ENCODE measurements around the gene TRIM8.

Gene TRIM8

GRCh38 chr10:102616066-102616770, 28.1 kb upstream of the TRIM8 start:
- DNase-seq = no peak

- no peak for DNase-seq
Observed at GRCh38 chr10:102617041-102617440, 27.2 kb upstream of the TRIM8 start.

DNA sequence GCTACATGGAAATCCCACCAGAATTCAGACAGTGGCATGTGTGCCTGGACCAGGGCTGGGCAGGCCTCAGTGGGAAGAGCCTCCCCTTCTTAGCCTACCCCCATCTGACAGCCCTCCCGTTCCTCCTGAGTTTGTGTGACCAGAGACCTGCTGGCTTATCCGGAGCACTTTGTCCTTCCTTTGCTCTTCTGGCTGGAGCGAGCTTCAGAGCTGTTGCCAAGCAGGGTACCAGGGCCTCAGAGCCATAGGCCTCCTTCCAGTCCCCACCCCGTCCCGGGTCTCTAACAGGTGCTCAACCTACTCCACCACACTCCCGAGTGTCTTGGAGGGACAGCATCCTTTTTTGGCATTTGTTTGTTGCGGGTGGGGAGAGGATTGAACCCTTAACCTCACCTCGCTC, 26.5 kb upstream of the TRIM8 start:
- no peak for DNase-seq

DNA sequence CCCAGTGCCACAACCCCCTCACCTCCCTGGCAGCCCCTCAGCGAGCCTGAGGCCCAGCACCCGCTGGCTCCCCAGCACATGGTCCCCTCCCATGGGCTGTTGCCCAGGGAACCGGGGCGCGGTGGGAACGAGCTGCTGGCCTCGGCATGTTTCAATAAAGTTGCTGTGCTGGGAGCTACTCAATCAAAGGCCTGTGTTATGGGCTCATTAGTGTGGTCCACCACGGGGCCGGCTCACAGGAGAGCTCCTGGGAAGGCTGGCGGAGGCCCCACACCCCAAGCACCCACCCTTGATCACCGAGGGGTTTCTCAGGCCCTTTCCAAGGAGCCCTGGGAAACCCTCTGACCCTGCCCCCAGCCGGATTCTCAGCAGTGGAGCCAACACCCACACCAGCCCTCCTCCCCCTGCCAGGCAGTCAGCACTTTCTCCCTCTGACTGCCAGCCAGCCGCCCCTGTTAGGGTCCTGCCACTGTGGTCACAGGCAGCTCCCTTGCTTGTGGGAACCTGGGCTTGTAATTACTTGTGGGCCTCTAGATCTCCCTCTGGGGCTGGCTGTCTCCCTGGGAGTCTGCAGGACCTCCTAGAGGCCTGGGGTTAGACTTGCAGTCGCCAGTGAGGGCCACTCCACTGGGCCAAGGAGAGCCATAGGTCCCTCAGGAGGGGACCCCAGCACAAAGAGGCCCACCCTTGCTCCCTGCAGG, 24.8 kb upstream of the TRIM8 start:
- no peak for DNase-seq

GRCh38 chr10:102620138-102620590, 24.1 kb upstream of the TRIM8 start:
- no peak for DNase-seq

DNA sequence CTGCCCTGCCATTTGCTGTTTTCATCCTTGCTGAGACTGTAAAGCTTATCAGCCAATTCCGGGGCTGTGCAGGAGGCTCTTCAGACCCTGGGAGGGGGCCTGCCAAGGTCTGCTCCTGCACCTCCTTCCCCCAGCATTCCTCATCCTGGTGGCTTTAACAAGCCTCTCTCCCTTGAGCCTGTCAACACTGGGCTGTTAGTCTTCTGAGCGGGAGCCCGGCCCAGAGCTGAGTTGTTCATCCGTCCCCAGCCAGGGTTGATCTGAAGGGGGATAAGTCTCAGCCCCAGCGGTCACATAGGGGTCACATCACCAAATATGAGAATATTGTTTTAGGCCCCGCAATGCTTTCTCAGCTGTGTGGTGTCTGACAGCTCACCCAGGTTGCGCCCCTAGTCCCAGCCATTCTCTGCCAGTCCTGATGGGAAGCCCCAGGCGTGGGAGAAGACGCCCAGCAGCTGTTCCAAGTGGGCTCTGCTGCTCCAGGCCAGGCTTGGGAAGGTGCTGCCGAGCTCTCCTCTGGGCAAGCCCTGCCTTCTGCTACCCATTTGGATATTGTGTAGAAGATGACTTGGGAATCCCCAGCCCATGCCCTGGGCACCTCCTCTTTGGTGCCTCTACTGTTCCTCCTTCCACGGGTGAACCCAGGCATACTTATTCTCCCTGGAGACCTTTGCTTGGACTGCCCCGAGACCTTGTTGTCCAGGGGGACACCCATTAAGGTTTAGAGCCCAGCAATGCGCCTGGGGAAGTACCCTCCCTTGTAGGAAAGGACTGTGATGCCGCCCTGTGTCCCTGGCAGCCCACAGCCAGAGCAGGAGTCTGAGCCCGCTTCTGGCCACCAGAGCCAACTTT, 23.5 kb upstream of the TRIM8 start:
- DNase-seq = no peak

GRCh38 chr10:102621443-102622325, 22.6 kb upstream of the TRIM8 start:
- DNase-seq = no peak

DNA sequence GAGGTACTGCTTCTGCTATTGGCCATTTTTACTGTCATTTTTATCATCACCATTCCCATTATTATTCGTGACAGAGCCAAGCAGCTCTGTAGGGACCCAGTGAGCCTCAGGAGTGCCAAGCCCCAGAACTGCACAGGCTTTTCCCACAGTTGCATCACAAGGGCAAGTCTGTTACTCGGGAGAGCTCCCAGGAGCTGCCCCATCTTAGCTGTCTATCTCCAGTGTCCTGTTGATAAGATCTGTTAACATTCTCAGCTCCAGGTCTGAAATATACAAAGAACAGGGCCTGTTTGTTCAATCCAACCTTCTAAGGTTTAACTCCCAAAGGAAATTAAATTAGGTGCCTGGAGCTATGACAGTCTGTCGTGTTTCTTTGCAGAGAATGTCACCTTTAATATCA, 20.2 kb upstream of the TRIM8 start:
- no peak for DNase-seq

DNA sequence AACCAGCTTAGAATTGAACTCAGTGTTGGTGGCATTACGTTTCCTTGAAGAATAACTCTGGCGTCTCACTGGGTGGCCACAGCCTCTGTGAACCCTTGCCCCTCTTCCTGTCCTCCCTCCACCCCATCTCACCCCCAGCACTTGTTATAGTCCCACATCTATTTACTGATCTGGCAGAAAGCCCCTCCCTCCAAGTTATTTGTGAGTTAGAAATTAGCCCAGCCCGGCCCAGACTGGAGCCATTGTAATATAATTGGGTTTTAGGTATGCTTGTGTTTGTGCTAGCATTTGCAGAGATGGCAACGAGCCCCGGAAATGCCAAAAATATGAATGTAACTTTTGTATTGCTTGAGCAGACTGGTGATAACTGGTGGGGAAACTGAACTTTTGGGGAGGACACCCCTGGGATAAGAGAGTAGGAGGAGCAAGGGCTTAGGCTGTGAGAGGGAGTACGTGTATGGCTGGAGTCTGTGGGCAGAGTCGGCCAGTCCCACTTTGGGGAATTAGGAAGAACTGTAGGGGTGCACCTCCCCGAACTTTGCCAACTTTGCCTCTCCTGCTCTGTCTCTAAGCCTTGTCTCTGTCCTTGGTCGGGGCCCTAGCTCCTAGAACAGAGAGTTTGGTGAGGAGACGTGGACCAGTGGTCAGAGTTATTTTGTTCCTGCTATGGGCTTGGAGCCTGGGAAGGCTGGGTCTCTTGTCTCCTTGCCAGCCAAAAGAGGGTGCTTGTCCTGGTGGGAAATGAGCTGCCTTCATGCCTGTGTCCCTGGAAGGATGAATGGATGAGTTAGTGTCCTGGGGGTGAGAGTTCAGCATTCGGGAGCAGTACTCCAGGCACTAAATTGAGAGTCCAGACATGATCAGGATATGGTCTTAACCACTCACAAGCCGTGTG, 19.3 kb upstream of the TRIM8 start:
- DNase-seq = no peak

DNA sequence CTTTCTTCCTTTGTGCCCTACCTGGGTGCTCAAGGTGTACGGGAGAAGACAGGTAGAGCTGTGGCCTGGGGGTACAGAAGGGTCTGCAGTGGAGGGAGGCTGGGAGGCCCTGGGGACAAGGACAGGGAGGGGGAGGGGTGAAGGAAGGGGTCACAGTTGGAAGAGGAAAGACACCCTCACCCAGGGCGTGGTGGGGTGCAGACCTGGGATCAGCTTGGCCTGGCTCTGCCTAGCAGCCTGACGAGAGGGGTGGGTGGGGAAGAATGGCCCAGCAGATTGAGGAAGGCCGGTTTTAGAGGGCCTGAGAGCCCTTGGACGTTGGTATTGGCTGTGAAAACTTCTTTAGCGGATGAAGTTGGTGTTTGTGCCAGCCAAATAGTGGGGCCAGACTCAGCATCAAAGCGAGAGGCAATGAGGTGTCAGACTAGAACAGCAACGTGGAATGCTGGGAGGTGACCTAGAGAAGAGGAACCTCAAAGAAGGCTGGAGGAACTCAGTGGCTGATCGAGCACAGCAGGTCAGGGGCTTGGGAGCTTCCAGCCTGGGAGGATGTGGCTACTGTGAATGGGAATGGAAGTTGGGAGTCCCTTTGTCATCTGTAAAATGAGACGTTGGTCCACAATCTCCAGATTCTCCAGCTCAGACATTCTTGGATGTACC, 18.1 kb upstream of the TRIM8 start:
- DNase-seq = no peak

DNA sequence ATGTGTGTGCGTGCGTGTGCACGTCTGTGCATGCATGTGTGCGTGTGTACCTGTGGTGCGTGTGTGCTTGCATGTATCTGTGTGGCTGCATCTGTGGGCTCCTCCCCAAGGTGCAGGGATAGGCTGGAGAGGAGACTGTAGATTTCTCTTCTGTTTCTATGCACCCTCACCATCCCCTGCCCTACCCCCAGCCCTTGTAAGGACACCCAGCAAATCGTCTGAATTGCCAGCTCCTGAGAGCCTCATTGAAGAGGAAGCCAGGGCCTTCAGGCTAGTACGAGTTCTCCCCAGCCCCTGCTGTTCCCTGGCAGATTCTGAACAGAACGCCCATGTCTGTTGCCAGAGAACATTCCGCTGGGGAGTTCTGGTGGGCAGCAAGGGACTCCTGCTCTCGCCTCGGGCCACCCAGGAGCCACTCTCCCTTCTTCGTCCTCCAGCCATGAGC, 17.0 kb upstream of the TRIM8 start:
- no peak for DNase-seq

DNA sequence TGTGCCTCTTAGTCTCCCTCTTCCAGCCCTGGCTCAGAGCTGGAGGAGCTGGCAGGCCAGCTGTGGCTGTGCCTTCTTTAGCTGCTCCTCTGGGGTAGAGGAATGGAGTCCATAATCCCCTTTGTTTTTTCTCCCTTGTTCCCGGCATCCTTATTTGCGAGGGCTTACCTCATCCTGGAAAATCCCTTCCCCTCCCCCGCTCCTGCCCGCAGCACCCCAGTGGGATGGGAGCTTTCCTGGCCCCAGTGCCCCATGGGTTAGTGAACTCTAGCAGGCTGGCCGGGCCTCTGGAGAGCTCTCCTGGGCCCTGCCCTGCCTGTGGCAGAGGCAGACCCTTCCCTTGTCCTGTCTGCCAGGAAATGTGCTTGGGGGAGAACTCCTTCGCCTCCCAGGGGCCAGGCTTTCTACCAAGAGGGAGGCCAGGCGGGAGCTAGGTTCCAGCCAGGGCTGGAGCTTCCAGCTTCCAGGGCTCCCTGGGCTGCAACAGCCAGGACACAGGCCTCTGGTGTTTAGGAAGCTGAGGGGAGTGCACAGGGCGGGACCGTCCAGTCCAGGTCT, 16.5 kb upstream of the TRIM8 start:
- no peak for DNase-seq

- no peak for DNase-seq
Observed at GRCh38 chr10:102628451-102628911, 15.8 kb upstream of the TRIM8 start.

DNA sequence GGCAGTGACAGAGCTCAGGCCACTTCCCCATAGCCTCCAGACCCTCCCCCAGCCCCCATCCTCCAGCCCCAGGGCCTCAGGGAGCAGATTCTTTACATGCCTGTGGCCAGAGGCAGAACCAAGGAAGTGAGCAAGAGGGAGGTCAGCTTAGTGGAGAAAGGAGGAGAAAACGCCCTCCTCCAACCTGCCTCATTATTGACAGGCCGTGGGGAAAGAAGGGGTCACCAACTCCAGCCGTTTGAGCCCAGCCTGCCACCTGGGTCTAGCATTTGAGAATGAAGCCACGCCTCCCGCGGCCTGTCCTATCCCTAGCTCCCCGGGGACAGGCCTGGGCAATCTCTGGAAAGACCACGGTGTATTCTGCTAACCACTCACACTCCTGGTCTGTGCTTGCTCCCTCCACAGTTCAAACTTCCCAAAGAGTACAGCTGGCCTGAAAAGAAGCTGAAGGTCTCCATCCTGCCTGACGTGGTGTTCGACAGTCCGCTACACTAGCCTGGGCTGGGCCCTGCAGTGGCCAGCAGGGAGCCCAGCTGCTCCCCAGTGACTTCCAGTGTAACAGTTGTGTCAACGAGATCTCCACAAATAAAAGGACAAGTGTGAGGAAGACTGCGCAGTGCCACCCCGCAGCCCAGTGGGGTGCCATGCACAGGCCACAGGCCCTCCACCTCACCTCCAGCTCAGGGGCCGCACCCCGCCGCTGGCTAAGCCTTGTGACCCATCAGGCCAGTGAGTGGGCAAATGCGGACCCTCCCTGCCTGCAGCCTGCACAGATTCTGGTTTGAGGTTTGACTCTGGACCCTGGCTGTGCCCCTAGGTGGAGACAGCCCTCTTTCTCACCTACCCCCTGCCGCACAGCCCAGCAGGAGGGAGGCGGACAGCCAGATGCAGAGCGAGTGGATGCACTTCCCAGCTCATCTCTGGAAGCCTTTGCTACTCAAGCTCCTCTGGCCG, 14.3 kb upstream of the TRIM8 start:
- DNase-seq = no peak

- DNase-seq = no peak
Observed at GRCh38 chr10:102630663-102631062, 13.6 kb upstream of the TRIM8 start.

DNA sequence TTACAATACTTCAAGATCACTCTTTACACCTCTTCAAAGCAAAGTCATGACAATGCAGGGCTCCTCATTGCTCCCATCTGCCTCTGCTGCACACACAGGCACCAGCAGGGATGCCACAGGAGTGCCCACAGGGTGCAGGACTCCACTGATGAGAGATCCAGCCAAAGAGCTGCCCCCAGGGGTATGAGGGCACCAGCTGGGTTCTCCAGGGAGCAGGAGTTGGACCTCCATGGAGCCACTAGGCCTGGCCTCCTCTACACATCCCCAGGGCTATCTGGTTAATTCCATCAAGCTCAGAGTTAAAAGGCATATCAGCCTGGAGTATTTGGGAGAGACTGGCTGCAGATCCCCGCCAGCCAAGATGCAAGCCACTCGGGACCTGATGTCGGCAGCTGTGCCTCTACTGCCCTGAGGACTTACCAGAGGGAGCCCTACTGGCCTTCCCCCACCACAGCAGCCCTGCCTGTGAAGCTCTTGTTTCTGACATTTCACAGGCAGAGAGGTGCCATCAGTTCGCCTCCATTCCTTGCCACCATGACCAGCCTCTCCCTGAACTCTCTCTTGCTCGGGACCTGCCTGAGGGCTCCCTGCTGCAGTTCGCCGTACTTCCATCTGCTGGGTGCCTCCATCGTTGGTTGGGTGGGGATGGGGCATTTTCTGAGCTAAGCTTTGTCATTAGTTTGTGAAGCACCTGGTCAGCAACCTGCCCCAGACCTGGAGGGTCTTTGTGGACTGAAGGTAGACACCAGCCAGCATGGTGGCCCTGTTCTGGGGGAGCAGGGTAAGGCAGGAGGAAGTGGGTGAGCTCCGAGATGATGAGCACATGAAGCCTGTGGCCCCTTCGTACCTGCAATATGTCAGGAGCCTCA, 12.5 kb upstream of the TRIM8 start:
- no peak for DNase-seq

GRCh38 chr10:102632394-102633111, 11.7 kb upstream of the TRIM8 start:
- DNase-seq = no peak
